ENCODE measurements around the gene RBMXL3. TPM values are rescaled to one million over a fixed set of nuclear protein-coding genes. Genes with fewer than 3 reads are reported as not detected.
"Not testable (repeated sequence)": the region's sequence is repeated elsewhere in the genome, so short reads cannot be mapped to it uniquely, and the experiment has no call there.

RBMXL3 gene
- not detected for polyA plus RNA-seq (ENCODE audit: insufficient read length)
- long read RNA-seq, donor 1: 0 reads
- long read RNA-seq, donor 2: 0 reads
- long read RNA-seq, donor 3: 0 reads
- long read RNA-seq, donor 4: 0 reads
- long read RNA-seq, donor 5: 0 reads
- long read RNA-seq, donor 6: 0 reads
- long read RNA-seq, donor 7: 0 reads
- long read RNA-seq, donor 8: 0 reads

DNA sequence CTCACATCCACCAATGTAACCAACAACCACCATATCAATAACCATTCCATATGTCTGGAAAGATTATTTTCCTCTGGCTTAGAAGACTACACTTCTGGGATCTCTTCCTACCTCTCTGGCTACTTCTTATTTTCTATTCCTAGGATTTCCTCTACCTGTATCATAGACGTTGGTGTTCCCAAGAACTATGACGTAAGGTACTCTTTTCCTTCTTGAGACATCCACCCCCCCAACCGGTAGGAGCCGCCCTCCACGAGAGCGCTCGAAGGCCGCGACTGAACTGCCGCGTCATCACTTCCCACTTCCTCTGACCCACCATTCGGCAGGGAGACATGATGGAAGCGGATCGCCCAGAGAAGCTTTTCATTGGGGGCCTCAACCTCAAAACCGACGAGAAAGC is at the start of gene RBMXL3:
TSS of gene RBMXL3 (plus strand) at position 301 of the 400 bp plus-strand sequence. CDS start at position 333, 32 bp downstream.
- no peak for DNase-seq

DNA sequence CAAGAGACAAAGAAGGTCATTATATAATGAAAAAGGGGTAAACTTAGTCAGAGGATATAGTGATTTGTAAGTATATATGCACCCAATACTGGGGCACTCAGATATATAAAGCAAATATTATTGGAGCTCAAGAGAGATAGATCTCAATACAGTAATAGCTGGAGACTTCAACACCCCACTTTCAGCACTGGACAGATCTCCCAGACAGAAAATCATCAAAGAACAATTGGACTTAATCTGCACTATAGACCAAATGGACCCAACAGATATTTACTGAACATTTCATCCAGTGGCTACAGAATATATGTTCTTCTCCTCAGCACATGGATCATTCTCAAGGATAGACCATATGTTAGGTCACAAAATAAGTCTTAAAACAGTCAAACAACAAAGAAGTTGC is 47.2 kb upstream of the RBMXL3 start:
- no peak for DNase-seq

DNA sequence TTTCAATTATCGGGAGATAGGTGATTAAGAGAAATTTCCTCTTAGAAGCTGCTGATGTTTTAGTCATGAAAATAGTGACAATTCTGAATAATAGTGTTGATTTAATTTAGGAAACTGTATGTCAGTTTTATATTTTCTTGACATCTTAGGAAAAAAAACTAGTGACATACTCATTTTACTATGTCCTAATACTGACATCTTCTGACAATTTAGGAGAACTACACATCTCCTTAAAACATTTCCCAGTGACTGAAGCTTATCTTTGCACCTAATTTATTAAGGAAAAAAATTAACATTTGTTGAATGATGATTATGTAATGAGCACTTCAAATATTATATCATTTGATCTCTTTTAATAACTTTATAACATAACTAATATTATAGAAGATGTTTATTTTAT is 42.0 kb upstream of the RBMXL3 start:
- DNase-seq: no peak

DNA sequence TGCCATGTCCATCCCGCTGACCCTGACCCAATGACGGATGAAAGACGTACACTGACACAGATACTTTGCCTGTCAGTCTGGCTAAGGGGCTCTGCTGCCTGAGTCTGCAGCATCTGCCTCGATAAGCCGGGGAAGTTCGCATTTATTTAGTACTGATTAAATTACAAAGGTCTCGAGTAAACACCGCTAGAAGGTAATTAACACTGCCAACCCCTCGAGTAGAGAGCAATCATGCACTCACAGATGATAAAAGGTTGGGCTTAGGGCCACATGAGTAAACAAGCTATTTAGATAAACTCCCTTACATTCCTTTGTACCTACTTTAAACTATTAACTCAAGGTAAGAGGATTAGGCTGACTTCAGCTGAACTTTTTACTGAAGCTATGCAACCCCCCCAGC is 16.0 kb upstream of the RBMXL3 start:
- no peak for DNase-seq

DNA sequence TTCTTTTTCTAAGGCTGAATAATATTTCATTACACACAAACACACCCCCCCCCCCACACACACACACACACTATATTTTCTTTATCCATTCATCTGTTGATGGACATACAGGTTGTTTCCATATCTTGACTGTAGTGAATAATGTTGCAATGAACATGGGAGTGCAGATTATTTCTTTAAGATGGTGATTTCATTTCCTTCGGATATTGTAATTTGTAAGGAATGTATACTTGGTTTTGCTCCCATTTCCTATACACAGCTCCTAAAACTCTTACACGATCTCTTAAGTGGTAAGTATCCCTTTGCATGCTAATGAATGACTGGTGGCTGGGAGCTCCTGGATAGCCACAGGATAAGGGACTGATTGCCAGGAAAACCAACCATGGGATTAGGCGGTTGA is 14.7 kb upstream of the RBMXL3 start:
- no peak for DNase-seq

DNA sequence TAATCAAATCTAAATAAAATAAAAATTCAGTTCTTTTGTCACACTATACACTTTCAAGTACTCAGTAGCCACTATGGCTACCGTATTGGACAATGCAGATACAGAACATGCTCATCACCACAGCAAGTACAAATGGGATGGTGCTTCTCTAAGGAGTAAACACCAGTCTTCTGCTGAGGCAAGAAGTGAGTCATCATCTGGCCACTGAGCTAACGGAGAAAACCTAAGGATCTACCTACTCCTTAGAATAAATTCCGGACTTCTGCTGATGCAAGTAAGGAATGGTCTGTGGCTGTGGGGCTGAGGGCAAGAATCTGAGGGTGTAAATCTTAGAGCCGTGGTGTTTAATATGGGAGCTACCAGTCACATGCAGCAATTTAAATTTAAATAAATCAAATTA is 11.3 kb upstream of the RBMXL3 start:
- no peak for DNase-seq

DNA sequence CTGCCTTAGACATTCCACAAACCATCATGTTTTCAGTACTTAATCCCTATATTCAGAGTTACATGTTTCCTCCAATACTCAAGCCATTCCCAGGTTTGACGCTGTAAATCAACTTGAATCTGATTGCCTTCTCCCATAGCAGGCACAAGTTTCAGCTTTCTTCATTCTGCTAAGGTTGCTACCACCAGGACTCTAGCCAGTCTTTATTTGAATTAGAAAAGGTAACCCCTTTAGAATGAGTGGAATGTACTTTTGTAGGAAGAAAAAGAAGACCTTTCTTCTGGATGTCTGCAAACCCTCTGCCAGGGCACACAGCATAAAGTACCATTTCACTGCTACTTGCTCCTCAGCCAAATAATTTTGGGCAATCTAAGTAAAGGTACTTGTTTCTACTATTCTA is 10.7 kb upstream of the RBMXL3 start:
- DNase-seq: no peak

DNA sequence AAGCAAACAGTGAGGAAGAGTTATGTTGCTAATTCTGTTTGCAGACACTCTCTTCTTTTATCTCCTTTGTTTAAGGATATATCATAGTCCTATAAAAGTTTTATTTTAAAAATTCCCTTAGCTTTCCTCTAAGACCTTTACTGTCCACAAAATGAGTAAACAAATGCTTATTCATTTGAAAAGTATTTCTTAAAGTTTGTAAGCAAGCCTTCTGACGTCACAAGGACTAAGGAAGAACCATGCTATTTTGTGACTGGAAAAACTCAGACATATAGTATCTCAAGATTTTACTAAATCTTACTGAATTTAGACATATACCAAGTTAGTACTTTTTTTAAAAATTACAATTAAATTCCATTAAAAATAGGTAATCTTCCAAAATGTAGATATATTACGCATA is 5.2 kb upstream of the RBMXL3 start:
- DNase-seq: no peak

DNA sequence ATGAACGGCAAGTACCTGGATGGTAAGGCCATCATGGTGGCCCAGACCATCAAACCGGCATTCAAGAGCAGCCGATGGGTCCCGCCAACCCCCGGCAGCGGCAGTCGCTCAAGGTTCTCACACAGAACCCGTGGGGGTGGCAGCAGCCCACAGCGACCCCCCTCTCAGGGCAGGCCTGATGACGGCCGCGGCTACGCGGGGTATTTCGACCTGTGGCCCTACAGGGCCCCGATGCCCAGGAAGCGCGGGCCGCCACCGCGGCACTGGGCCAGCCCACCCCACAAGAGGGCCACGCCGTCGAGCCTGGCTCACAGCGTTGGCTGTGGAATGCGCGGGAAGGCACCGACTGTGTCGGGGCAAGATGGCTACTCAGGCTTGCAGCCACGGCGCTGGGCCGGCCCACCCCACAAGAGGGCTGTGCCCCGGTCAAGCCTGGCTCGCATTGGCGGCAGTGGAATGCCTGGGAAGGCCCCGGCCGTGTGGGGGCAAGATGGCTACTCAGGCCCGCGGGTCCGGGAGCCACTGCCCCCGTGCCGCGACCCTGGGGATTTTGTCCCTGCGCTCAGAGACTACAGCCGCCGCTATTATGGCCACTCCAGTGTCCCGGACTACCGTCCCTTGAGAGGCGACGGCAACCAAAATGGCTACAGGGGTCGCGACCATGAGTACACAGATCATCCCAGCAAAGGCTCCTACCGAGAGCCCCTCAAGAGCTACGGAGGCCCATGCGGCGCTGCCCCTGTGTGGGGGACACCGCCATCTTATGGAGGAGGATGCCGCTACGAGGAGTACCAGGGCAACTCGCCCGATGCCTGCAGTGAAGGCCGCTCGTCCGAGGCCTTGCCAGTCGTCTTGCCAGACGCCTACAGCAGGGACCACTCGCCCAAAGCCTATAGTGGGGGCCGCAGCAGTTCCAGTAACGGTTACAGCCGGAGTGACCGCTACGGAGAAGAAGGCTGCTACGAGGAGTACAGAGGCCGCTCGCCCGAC is 731 bp downstream of the RBMXL3 start:
- no peak for DNase-seq

DNA sequence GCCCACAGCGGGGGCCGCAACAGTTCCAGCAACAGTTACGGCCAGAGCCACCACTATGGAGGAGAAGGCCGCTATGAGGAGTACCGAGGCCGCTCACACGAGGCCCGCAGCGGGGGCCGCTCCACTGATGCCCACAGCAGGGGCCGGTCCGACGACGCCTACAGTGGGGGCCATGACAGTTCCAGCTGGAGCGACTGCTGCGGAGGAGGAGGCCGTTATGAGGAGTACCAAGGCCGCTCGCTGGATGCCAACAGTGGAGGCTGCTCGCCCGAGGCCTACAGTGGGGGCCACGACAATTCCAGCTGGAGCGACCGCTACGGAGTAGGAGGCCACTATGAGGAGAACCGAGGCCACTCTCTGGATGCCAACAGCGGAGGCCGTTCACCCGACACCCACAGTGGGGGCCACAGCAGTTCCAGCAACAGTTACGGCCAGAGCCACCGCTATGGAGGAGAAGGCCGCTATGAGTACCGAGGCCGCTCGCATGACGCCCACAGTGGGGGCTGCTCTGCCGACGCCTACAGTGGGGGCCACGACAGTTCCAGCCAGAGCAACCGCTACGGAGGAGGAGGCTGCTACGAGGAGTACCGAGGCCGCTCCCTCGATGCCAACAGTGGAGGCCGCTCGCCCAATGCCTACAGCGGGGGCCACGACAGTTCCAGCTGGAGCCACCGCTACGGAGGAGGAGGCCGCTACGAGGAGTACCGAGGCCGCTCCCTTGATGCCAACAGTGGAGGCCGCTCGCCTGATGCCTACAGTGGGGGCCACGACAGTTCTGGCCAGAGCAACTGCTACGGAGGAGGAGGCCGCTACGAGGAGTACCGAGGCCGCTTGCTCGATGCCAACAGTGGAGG is 1.7 kb downstream of the RBMXL3 start:
- DNase-seq: no peak

DNA sequence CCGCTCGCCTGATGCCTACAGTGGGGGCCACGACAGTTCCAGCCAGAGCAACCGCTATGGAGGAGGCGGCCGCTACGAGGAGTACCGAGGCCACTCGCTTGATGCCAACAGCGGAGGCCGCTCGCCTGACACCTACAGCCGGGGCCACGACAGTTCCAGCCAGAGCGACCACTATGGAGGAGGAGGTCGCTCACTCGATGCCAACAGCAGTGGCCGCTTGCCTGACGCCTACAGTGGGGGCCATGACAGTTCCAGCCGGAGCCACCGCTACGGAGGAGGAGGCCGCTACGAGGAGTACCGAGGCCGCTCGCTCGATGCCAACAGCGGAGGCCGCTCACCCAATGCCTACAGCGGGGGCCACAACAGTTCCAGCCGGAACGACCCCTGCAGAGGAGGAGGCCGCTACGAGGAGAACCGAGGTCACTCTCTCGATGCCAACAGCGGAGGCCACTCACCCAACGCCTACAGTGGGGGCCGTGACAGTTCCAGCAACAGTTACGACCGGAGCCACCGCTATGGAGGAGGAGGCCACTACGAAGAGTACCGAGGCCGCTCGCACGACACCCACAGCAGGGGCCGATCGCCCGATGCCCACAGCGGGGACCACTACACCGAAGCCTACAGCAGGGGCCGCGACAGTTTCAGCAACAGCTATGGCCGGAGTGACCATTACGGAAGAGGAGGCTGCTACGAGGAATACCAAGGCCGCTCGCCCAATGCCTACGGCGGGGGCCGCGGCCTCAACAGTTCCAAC is 2.5 kb downstream of the RBMXL3 start:
- no peak for DNase-seq

DNA sequence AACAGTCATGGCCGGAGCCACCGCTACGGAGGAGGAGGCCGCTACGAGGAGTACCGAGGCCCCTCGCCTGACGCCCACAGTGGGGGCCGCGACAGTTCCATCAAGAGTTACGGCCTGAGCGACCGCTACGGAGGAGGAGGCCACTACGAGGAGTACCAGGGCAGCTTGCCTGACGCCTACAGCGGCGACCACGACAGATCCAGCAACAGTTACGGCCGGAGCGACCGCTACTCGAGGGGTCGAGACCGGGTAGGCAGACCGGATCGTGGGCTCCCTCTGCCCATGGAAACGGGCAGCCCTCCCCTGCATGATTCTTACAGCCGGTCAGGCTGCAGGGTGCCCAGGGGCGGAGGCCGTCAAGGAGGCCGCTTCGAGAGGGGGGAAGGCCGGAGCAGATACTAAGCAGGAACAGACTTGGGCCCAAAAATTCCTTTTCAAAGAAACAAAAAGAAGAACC is 3.1 kb downstream of the RBMXL3 start:
- DNase-seq: no peak

DNA sequence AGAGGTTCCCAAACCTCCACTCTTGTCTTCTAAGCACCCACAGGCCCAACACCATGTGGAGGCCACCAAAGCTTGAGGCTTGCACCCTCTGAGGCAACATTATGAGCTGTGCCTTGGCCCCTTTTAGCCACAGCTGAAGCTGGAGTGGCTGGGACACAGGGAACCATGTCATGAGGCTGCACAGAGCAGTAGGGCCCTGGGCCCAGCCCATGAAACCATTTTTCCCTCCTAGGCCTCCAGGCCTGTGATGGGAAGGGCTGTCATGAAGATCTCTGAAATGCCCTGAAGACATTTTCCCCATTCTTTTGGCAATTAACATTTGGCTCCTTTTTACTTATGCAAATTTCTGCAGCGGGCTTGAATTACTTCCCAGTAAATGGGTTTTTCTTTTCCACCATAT is 14.8 kb downstream of the RBMXL3 start:
- DNase-seq: no peak

DNA sequence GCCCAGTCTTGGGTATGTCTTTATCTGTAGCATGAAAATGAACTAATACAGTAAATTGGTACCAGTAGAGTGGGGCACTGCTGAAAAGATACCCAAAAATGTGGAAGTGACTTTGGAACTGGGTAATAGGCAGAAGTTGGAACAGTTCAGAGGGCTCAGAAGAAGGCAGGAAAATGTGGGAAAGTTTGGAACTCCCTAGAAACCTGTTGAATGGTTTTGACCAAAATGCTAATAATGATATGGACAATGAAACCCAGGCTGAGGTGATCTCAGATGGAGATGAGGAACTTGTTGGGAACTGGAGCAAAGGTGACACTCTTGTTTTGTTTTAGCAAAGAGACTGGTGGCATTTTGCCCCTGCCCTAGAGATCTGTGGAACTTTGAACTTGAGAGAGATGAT is 20.3 kb downstream of the RBMXL3 start:
- DNase-seq: not testable (repeated sequence)

DNA sequence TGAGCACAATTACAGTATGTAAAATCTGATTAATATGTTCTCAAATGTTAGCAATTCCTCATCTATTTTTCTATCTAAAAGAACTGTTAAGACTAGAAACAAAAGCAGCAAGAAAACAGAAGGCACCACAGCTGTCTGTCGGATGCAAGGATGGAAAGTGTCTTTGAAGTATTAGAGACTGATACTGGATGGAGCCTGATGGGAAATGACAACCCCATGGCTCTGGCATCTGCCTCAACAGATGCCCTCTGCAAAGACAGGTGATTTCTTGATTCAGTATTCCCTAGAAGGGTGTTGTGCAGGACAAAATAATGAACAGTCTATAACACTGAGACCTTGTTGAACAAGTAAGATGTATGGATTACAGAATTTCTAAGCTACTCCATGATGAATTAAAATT is 24.9 kb downstream of the RBMXL3 start:
- no peak for DNase-seq

DNA sequence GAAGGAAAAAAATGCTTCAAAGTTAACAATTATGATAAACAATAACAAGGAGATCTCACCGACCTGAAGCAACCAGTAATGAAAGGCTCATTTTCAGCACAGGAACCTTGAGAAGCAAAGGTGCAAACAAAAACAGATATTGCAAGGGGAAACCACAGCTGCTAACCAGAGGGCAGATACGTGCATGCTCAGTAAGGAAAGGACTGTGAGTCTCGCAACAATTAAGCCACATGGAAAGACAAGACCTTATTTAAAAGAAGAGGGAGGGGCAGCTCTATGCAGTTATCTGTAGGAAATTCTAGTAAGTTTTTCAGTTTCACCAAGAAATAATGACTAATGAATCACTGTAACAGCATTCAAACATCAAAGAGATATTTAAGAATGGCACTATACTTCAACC is 25.4 kb downstream of the RBMXL3 start:
- DNase-seq: no peak

DNA sequence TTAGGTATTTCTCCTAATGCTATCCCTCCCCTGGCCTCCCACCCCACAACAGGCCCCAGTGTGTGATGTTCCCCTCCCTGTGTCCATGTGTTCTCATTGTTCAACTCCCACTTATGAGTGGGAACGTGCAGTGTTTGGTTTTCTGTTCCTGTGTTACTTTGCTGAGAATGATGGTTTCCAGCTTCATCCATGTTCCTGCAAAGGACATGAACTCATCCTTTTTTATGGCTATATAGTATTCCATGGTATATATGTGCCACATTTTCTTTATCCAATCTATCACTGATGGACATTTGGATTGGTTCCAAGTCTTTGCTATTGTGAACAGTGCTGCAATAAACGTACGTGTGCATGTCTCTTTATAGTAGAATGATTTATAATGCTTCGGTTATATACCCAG is 28.1 kb downstream of the RBMXL3 start:
- not testable (repeated sequence) for DNase-seq

DNA sequence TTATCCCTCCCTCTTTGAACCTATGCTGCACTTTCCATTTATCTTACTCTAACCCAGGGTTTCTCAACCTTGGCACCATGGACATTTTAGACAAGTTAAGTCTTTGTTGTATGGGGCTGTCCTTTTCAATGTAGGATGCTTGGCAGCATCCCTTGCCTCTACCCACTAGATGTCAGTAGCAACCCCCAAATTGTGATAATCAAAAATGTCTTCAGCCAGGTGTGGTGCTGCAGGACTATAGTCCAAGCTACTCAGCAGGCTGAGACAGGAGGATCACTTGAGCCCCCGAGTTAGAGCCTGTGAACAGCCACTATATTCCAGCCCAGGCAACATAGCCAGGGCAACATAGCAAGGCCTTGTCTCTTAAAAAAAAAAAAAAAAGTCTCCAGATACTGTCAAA is 37.7 kb downstream of the RBMXL3 start:
- DNase-seq: peak; percentile 26

DNA sequence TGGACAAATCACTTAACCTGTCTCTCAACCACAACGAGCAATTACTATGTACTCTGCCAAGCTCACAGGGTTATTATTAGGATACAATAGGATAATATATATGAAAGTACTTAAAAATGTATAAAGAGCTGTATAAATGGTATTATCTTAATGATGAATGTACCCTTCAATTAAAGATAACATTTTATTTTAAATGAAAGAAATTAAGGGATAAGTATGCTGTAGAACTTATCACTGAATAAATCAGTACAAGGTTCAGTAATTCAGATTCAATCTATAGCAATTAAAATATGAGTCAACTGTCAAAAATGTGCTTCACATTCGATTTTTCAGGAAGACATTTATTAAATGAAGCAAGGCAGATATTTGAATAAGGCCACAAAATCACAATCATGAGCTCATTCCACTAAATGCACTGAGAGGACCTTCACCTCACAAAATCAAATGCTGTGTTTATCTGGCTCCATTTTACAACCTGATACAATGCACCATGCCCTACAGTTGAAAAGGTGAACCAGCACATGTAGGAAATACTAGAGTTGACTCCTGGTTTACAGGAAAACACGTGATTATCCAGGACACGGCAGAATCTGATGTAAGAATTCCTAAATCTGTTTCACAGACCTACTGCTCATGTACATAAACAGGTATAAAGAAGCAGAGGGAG is 40.3 kb downstream of the RBMXL3 start:
- DNase-seq: no peak

DNA sequence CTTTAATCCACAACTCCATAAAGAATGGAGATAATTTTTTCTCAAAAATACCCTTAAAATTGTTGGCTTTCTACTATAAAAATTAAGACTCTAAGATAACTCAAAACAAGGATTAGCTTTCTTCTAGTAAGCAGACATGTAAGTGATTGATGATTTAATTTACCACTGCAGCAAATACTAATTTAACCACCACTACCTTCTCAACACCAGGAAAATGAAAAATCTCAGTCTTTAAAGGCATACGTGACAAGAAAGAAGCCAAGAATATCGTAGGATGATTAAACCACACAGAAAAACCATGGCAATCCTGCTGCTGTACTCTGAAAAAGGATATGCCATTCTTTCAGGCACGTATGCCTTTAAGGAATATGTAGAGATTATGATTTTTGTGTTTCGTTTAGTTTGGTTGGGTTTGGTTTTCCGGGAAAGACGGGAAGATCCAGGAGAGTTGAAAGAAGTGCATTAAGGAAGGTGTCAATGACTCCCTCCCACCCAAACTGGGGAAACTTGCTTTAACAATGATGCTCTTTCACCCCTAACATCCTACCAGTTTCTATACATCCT is 43.8 kb downstream of the RBMXL3 start:
- peak; percentile 11 for DNase-seq

All from left kidney (tissue), 8 donors.